ENCODE data around the gene PLCH2.

- TF ChIP-seq POLR2A (IDR thresholded peaks at IDR 0.05; ENCODE audit: low read depth, low read length) (no peak), EZH2 (IDR thresholded peaks at IDR 0.05; ENCODE audit: borderline replicate concordance, low read depth, low read length, severe bottlenecking) (no peak), MAX (IDR thresholded peaks at IDR 0.05; ENCODE audit: insufficient read depth, insufficient read length) (no peak), CTCF (IDR thresholded peaks at IDR 0.05; ENCODE audit: extremely low read depth in 1 of 2, insufficient read depth in 1 of 2, low read depth in 1 of 2, low read length in 2 of 2) (no peak), JUN (IDR thresholded peaks at IDR 0.05; ENCODE audit: borderline replicate concordance, insufficient read depth, insufficient read length, low read depth) (no peak), POLR2AphosphoS5 (IDR thresholded peaks at IDR 0.05; ENCODE audit: insufficient read depth, low read depth, low read length) (no peak), GATA2 (IDR thresholded peaks at IDR 0.05; ENCODE audit: insufficient read depth, insufficient read length, low read depth, low read length) (no peak), MYC (IDR thresholded peaks at IDR 0.05; ENCODE audit: low read depth, low read length) (no peak), FOS (IDR thresholded peaks at IDR 0.05; ENCODE audit: borderline replicate concordance, insufficient read depth, low read length) (no peak)
Observed at GRCh38 chr1:2516946-2517345, 40.9 kb downstream of the PLCH2 start.

All from endothelial cell of umbilical vein (primary cell).